Subcutaneous abdominal adipose tissue (tissue), 5 donors: ENCODE results near the gene EIF5.

ENCODE experiments used
- H3K27ac ChIP-seq: one replicate; pipeline ENCODE4 v1.7.0; 2013; ENCODE audit warnings: low read depth, mild to moderate bottlenecking, inconsistent platforms, low read length, moderate library complexity
- H3K27me3 ChIP-seq, 5 donors: one replicate each; pipeline ENCODE4 v1.7.0; 2013; ENCODE audit warnings: low read length in 5 of 5, inconsistent platforms in 1 of 5; ENCODE audit not compliant: control insufficient read depth in 5 of 5, insufficient read depth in 4 of 5
- H3K36me3 ChIP-seq, 5 donors: one replicate each; pipeline ENCODE4 v1.7.0; 2013; ENCODE audit warnings: low read length in 5 of 5; ENCODE audit not compliant: control insufficient read depth in 5 of 5, insufficient read depth in 5 of 5
- H3K4me1 ChIP-seq, 5 donors: one replicate each; pipeline ENCODE4 v1.7.0; 2013; ENCODE audit warnings: low read length in 5 of 5, mild to moderate bottlenecking in 3 of 5, moderate library complexity in 1 of 5; ENCODE audit not compliant: control insufficient read depth in 5 of 5, insufficient read depth in 5 of 5
- H3K4me3 ChIP-seq, 5 donors: one replicate each; pipeline ENCODE4 v1.7.0; 2013; ENCODE audit warnings: low read length in 5 of 5, low read depth in 1 of 5
- H3K9ac ChIP-seq, 5 donors: one replicate each; pipeline ENCODE4 v1.7.0; 2013; ENCODE audit warnings: low read length in 5 of 5, mild to moderate bottlenecking in 4 of 5, moderate library complexity in 3 of 5
- H3K9me3 ChIP-seq, 5 donors: one replicate each; pipeline ENCODE4 v1.7.0; 2013; ENCODE audit warnings: low read length in 5 of 5; ENCODE audit not compliant: control insufficient read depth in 5 of 5
- donor health status: healthy.
- donor health status: healthy.
- donor health status: healthy.
- donor health status: healthy.
- donor health status: healthy.

The EIF5 gene

GRCh38 chr14:103392106-103392505 lies 58.1 kb downstream of the EIF5 start:
- Histone ChIP-seq H3K27ac (no peak overlapping the region), H3K36me3 (no peaks in the 10 kb centered on the region), H3K9ac (no peak overlapping the region), H3K4me3 (no peak overlapping the region), H3K9me3 (no peaks in the 10 kb centered on the region), H3K4me1 (peaks cover 3 to 62% (median 52%) of the 10 kb centered on the region in 5 donors), H3K27me3 (no peaks in the 10 kb centered on the region)

- Histone ChIP-seq H3K9me3 (no peaks in the 10 kb centered on the region), H3K4me3 (no peak overlapping the region), H3K9ac (no peak overlapping the region), H3K27ac (peak overlapping the region; percentile 63), H3K27me3 (no peaks in the 10 kb centered on the region), H3K4me1 (peaks cover 3 to 58% (median 49%) of the 10 kb centered on the region in 5 donors), H3K36me3 (no peaks in the 10 kb centered on the region)
These were observed 58.5 kb downstream of the EIF5 start for GRCh38 chr14:103392572-103392971.

- peak overlapping the region in 1 of 5 donors; percentile 66 for H3K9ac ChIP-seq
- no peaks in the 10 kb centered on the region for H3K27me3 ChIP-seq
- no peak overlapping the region for H3K4me3 ChIP-seq
- no peaks in the 10 kb centered on the region for H3K36me3 ChIP-seq
- peak overlapping the region; percentile 63 for H3K27ac ChIP-seq
- H3K9me3 ChIP-seq, result no peaks in the 10 kb centered on the region
- peaks cover 3 to 56% (median 48%) of the 10 kb centered on the region in 5 donors for H3K4me1 ChIP-seq
These were observed 59.0 kb downstream of the EIF5 start for GRCh38 chr14:103393070-103393469.

- H3K4me1 ChIP-seq, result peaks cover 0 to 58% (median 48%) of the 10 kb centered on the region in 5 donors
- H3K27me3 ChIP-seq, result no peaks in the 10 kb centered on the region
- H3K9me3 ChIP-seq, result no peaks in the 10 kb centered on the region
- no peaks in the 10 kb centered on the region for H3K36me3 ChIP-seq
- H3K4me3 ChIP-seq, result no peak overlapping the region
- no peak overlapping the region for H3K9ac ChIP-seq
- H3K27ac ChIP-seq, result peak overlapping the region; percentile 63
These were observed 59.9 kb downstream of the EIF5 start for GRCh38 chr14:103393676-103394626.
